HS-5 (cell line): ENCODE data around the gene ENKD1.
"Not testable (repeated sequence)": the region's sequence is repeated elsewhere in the genome, so short reads cannot be mapped to it uniquely, and the experiment has no call there.

Experiments
- DNase-seq: peaks from one replicate; pipeline ENCODE4 v3.0.0-alpha.2; 2012; ENCODE audit warnings: low read depth

ENKD1 gene, protein sequence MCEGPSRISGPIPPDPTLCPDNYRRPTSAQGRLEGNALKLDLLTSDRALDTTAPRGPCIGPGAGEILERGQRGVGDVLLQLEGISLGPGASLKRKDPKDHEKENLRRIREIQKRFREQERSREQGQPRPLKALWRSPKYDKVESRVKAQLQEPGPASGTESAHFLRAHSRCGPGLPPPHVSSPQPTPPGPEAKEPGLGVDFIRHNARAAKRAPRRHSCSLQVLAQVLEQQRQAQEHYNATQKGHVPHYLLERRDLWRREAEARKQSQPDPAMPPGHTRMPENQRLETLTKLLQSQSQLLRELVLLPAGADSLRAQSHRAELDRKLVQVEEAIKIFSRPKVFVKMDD

DNA sequence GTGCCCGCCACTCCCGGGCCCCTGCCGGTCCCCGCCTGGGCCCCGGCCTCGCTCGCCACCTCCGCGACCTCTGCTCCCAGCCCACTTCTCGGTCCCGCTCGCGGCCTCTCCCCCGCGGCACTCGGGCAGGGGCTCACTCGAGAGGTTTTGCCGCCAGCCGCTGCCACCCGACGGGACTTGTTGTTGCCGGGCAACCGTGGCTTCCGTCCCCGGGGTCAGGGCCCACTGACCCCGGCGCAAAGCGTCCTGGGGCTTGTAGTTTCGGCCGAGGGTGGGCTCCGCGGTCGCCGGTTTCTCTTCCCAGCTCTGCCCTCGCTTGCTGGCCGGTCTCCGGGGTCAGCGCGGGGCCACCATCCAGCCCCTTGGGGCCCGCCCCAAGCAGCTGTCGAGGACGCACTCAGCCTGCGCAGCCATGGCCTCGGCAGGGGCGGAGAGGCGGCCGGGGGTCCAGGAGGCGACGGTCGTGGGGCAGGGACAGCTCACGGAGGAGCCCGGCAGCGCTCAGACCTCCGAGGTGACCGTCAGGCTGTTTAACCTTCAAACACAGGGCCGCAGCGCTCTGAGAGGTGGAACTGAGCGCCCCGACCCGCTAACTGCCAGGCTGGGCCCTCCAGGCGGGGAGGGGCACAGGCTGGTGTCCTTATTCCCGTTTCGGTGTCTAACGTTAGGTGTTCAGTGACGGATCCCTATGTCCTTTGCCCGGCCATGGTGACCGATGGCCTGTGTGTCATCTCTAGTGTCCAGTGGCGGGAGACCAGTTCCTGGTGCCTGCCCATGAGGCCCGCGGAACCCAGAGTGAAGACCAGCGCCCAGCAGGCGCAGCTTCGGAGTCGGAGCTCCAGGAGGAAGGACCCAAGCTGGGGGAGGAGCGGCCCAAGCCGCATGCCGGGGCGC lies at the start of gene ENKD1, which contains the start of gene C16orf86:
Gene ENKD1 (minus strand): TSS at position 192 of the 894 bp plus-strand sequence. CDS start 308 bp downstream, outside the sequence.
Gene C16orf86 (plus strand): TSS at position 256 of the 894 bp plus-strand sequence. CDS start 157 bp downstream, at position 413.
- peak; percentile 22 for DNase-seq

DNA sequence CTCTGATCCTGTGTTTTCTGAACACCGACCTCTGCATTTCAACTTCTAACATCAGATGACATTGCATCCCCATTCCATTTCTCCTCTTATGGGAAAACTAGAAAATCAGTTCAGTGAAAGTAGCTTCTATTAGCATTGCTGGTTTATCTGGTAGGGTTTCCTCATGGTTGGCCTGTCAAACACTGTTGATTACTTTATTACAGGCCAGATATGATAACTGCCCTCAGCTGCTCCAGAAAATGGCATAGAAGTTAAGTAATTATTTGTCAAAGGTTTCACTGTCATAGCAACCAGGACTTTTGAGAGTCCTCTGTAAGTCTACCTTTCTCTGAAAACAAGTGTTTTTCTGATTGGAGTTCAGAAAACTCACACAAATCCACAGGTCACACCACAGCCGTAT lies 49.5 kb upstream of the ENKD1 start:
- no peak for DNase-seq

DNA sequence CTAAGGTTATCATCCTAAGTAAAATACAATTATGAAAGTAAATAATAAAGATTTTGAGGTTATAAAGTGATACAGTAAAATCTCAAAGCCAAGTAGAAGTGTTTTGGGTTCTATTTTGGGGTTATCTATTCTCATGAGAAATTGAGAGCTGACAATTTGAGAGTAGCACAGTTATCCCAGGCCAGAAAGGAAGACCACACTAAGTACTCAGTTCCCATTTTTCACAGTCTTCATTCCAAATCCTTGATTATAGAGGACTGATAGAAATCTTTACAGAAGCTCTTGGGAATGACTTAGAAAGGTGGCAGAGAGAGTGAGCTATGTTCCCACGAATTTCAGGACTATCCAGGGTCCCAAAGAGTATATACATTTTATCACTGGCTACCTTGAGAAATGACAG lies 48.0 kb upstream of the ENKD1 start:
- no peak for DNase-seq

DNA sequence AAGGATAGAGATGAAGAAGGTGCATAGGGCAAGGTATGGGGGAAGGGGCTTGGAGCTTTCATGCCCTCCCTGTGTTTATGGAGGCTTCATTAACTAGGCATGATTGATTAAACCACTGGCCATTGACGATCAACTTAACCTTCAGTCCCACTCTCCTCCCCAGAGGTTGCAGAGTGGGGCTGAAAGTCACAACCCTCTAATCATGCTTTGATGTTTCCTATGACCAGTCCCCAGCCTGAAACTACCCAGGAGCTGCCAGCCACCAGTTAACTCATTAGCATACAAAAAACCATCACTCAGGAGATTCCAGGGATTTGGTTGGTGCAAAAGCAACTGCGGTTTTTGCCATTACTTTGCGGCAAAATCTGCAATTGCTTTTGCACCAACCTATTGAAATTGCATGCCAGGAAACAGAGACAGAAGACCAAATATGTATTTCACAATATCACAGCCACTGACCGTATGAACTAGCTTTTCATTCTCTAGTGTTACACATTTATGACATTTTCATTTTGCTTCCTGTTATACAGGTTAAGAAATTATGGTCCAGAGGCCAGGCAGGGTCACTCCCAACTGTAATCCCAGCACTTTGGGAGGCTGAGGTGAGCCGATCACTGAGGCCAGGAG lies 47.2 kb upstream of the ENKD1 start:
- no peak for DNase-seq

DNA sequence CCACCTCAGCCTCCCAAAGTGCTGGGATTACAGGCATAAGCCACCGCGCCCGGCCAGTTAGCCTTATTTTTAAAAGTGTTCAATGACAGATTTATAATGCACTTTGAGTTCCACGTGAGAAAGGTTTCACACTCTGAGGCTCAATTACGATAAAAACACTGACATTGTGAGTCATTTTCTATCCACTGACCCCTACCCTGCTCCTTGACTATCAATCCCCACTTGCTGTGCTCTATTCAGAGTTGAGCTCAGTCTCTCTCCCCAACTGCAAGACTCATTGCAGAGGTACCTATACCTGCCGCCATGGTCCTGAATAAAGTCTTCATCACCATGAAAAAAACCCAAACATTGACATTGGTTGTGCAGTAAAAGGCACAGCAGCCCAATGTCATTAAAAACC lies 44.1 kb upstream of the ENKD1 start:
- no peak for DNase-seq

DNA sequence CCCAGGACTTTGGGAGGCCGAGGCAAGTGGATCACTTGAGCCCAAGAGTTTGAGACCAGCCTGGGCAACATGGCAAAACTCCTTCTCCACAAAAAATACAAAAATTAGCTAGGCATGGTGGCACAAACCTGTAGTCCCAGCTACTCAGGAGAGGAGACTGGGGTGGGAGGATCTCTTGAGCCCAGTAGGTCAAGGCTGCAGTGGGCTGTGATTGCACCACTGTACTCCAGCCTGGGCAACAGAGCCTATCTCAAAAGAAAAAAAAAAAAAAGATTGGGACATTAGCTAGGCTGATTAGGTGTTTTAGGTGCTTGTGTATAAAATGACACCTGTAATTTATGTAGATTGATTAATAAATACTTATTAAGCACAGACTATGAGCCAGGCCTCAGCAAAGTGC lies 42.5 kb upstream of the ENKD1 start:
- DNase-seq, result no peak

DNA sequence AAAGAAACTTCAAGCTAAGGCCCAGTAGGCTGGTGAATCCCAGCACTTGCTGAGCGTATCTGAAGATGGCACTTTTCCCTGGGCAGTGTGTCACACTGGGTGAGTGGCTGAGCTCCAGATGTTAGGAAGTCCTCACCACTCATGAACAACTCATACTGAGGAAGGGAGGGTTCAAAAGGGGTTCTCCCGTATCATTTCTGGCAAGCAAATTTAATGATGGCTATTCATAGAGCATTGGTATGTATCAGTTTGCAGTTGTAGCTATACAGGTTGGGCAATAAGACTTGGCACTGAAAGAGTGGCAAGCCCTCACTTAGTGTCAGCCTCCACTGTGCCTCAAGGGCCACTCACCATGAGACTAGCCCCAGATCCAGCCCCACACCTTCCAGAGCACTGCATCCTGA lies 41.8 kb upstream of the ENKD1 start:
- DNase-seq, result peak; percentile 60

DNA sequence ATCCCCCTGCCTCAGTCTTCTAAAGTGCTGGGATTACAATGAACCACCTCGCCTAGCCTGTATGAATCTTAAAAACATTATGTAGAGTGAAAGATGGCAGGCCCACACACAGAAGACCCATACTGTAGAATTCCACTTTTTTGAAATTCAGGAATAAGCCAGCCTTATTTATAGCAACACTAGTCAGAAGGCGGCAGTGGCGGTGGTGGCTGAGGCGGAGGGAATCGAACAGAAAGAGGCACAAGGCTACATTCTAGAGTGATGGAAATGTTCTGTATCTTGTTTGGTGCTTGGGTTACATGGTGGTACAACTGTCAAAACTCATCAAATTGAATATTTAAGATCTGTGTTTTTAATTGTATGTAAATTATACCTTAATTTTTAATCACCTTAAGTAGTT lies 41.2 kb upstream of the ENKD1 start:
- no peak for DNase-seq

DNA sequence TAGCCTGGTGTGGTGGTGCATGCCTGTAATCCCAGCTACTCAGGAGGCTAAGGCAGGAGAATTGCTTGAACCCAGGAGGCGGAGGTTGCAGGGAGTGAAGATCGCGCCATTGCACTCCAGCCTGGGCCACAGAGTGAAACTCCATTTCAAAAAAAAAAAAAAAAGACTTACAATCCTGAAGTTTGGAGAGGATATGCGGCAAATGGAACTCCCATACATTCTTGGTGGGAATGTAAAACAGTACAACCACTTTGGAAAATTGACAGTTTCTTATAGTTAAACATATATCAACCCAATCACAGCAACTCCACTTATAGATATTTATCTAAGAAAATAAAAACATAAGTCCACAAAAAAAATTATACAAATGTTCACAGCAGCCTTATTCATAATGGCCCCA lies 40.7 kb upstream of the ENKD1 start:
- no peak for DNase-seq

DNA sequence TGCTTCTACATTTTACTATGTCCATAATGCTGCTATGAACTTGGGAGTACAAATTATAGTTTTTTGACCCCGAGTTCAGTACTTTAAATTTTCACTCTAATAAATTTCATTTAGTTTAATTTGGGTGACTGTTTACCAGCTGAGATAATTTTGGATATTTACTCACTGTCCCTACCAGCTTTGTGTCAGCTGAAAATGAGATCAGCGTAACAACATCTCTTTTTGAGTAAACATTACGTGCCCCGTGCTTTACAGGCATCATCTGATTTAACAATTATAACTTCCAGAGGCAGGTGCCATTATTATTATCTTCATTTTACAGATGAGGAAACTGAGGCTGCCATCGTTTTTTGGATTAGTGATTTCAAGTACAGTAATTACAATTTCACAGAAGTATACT lies 37.6 kb upstream of the ENKD1 start:
- DNase-seq, result no peak

DNA sequence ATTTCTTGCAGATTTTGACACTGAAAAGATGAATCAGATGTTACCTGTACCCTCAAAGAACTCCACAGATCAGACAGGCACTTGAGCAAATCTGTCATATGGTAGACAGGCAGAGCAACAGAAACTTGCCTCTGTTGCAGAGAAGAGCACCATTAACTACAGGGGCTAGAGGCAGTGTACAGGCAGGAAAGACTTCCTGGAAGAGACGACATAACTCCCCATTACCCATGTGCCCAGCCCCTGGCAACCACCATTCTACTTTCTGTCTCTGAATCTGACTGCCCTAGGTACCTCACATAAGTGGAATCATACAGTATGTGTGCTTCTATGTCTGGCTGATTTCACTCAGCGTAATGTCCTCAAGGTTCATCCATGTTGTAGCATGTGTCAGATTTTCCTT lies 37.1 kb upstream of the ENKD1 start:
- no peak for DNase-seq

DNA sequence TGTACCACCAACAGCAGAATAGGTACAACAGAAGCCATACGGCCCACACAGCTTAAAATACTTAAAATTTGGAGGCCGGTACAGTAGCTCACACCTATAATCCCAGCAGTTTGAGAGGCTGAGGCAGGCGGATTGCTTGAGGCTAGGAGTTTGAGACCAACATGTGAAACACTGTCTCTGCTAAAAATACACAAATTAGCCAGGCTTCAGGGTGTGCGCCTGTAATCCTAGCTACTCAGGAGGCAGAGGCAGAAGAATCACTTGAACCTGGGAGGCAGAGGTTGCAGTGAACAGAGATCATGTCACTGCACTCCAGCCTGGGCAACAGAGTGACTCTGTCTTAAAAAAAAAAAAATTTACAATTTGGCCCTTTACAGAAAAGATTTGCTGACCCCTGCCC lies 35.6 kb upstream of the ENKD1 start:
- no peak for DNase-seq

DNA sequence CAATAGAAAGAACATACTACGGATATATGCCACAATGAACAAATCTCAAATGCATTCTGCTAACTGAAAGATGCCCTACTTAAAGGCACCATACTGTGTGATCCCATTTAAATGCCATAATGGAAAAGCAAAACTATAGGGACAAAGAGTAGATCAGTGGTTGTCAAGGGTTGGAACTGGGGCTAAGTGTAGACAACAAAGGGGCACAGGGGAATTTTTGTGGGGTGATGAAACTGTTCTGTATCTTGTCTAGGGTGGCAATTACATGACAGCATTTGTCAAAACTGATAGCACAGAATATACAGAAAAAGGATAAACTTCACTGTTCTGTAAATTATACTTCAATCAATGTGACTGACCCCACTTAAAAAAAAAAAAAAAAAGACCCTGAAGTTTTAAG lies 34.9 kb upstream of the ENKD1 start:
- no peak for DNase-seq

DNA sequence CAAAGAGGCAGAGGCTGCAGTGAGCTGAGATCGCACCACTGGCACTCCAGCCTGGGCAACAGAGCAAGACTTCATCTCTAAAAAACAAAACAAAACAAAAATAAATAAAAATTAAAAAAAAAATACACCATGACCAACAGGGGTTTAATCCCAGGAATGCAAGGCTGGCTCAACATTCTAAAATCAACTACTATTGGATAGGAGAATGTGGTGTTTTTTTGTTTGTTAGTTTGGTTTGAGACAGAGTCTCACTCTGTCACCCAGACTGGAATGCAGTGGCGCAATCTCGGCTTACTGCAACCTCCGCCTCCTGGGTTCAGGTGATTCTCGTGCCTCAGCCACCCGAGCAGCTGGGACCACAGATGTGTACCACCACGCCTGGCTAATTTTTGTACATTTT lies 32.7 kb upstream of the ENKD1 start:
- DNase-seq, result no peak

DNA sequence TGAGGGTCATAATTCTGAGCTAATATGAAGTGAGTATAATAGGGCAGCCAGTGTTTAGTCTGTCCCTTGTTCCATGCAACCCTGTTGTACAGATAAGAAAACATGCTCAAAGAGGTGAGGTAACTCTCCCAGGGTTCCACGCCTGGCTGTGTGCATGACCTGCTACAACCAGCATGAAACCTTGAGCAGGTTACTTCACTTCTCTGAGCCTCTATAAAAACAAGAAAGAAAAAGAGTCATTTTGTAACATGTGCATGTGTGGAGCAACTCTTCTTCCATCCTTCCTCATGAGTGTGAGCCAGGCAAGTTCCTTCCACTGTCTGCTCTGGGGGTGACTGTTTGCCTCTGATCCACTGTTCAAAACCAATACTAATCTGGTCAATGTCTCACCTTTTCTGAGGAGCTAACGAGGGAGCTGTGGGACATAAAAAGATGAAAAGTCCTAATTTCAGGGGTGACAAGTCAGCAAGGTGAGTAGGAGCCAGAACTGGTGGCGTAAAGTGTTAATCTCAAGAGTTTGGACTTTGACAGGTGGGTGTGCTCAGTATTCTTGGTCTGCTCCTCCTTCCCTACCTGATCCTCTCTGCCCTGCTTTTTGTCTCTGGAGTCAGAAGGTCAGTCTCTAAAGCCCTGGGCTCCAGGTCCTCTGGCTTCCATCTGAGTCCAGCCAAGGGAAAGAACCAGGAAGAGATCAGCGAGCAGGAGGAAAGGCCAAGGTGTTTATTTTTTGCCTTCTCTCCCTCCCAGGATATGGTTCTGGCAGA lies 31.1 kb upstream of the ENKD1 start:
- no peak for DNase-seq

DNA sequence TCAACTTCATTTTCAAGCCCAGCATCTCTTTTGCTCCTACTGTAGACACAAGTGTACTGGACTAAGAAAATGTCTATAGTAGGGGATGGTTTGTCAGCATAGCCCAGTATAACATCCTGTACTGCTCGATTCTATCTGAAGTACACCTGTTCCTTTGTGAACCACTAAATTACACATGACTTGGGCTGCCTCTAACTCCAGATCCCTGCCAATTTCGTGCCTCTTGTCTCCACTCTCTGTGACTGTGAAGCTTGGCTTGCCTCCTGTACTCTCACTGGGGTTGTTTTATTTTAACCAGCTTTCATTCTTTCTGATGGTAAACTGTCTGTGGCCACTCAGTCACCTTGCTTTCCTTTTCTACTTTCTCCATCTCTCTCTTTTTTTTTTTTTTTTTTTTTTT lies 28.1 kb upstream of the ENKD1 start:
- DNase-seq, result no peak

DNA sequence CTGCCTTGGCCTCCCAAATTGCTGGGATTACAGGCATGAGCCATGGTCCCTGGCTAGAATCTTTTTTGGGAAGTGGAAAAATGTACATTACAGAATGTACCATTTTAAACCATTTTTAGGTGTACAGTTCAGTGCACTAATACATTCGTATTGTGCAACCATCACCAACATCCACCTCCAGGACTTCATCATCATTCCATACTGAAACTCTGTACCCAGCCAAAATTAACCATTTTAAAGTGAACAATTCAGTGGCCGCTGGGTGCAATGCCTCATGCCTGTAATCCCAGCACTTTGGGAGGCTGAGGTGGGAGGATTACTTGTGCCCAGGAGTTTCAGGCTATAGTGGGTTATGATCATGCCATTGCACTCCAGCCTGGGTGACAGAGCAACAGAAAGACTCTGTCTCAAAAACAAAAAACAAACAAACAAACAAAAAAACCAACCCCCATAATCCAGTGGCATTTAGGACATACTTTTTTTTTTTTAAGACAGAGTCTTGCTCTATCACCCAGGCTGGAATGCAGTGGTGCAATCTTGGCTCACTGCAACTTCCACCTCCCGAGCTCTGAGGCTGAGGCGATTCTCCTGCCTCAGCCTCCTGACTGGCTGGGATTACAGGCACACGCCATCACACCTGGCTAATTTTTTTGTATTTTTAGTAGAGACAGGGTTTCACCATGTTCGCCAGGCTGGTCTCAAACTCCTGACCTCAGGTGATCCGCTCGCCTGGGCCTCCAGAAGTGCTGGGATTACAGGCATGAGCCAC lies 27.2 kb upstream of the ENKD1 start:
- DNase-seq, result not testable (repeated sequence)

DNA sequence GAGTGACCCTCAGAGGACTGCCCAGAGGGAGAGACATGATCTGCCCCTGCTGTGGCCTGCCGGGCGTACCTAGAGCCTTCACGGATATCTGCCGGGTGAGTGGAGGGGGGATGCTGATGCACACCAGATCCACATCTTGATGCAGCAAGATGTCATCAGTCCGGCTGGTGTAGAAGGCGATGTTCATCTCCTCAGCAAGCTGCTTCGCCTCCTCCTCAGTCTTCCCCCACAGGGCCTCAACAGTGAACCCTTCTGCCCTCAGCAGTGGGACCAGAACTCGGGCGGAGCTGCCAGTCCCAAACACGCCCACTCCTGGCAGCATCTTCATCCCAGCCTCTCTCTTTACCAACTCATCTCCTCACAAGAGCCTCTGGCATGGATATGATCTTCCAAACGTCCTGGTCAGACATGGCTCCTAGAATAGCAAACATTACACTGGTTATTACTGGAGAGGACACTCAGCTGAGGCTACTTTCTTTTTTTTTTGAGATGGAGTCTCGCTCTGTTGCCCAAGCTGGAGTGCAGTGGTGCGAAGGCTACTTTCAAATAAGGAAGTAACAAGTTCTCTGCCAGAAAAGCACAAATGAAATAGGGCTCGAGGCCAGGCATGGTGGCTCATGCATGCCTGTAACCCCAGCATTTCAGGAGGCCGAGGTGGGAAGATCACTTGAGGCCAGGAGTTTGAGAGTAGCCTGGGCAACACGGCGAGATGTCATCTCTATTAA lies 19.0 kb upstream of the ENKD1 start:
- DNase-seq, result no peak

DNA sequence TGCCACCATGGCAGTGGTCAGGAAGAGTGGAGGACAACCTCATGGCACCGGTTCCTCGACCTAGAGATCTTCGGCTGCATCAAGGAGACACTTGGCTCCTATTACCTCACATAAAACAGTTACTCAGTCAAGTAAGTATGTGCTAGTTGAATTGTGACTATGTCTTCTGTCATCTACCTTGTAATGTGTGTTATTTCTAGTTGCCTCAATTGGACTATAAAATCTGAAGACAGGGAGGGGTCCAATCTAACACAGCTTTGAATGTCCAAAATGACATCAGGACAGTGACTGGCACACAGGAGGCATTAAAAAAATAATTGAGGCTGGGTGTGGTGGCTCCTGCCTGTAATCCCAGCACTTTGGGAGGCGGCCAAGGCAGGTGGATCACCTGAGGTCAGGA lies 17.2 kb upstream of the ENKD1 start:
- no peak for DNase-seq
